Epidermal melanocyte (primary cell): ENCODE data around the gene ZNF22.
"Not testable (repeated sequence)": the region's sequence is repeated elsewhere in the genome, so short reads cannot be mapped to it uniquely, and the experiment has no call there.

Experiments
- DNase-seq: peaks from one replicate; pipeline ENCODE4 v3.0.0; 2011; ENCODE audit warnings: low spot score; ENCODE audit not compliant: insufficient read length

Gene ZNF22

DNA sequence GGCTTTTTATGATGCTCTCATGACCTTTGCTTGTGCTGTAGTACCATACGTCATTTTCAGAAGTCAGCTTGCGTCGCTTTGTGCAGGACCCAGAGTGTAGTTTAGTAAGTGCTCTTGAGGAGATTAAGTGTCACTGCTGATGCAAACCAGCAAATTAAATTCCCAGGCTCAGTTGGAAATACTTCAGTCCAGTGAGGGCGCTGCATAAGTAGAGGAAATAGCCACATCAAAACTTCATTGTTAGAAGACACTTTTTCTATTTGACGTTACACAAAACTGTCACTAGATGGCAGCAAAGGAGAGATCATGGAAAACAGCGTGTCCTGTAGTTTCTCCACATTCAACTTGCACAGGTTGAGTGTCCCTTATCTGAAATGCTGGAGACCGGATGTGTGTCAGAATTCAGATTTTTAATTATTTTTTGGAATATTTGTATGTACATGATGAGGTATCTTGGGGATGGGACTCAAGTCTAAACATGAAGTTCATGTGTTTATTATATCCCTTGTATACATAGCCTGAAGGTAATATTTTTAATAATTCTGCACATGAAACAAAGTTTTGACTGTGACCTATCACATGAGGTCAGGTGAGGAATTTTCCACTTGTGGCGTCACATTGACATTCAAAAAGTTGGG, 7.9 kb downstream of the ZNF22 start:
- DNase-seq: peak; percentile 79

DNA sequence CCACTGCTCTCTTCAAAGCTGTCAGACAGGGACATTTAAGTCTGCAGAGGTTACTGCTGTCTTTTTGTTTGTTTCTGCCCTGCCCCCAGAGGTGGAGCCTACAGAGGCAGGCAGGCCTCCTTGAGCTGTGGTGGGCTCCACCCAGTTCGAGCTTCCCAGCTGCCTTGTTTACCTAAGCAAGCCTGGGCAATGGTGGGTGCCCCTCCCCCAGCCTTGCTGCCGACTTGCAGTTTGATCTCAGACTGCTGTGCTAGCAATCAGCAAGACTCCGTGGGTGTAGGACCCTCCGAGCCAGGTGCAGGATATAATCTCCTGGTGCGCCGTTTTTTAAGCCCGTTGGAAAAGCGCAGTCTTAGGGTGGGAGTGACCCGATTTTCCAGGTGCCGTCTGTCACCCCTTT, 13.8 kb downstream of the ZNF22 start:
- not testable (repeated sequence) for DNase-seq

DNA sequence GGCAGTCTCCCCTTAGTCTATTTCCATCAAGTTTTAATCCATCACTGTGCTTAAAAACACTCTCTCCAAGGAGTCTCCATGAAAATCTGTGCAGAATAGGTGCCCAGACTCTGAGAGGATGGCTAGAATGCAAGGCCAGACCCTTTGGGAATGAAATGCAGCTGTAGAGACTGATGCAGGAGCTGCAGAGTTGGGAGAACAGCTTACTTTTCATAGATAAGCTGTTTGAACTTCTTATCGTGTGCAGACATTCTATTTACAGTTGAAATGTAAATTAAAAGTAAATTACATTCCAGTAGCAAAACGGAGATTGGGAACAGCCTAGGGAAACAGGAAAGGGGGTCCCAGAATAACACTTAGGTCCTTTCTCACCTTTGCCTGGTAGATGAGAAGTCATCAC, 14.9 kb downstream of the ZNF22 start:
- DNase-seq: no peak

DNA sequence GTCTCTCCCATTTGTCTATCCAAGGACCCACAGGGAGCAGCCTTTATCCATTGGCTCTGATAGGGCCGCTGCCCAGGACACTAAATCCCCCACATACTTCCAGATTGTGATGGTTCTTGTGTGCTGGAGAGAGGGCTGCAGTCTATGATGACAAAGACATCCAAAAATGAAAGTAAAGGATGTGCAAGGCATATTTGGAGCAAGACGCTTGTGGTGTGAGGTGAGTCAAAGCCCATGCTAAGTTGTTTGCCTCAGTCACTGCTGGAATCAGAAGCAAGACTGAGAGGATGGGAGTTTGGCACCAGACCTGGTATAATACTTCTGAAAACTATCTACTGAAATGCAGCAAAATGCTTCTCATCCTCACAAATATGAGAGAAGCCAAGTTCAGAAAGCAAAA, 22.7 kb downstream of the ZNF22 start:
- DNase-seq: no peak

DNA sequence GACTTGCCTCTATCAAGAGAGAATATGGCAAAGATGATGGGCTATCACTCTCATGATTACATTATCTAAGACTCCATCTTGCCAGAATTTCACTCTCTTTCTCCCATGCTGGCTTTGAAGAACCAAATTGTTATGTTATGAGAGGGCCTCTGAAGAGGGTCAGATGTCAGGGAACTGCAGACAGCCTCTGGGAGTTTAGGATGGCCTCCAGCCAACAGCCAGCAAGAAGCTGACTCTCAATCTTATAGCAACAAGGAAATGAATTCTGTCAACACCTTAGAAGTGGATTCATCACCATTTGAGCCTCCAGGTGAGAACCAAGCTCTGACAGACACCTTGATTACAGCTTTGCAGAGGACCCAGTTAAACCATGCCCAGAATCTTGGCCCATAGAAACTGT, 33.6 kb downstream of the ZNF22 start:
- no peak for DNase-seq

DNA sequence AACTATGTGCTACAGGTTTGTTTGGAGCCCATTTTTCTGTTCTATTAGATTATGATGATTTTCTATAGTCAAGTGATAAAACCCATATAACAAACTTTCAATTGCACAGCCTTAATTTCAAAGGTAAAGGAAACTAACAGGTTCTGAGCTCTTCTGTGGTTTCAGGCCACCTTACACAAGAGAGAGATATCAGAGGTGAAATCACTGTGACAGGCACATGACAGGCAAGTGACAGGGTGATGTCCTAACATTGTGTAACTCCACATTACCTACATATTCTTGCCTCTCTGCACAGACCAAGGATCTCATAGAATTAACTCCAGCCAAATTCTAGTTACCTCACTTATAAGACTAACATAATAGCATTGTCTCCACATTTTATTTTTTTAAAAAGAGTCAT, 35.0 kb downstream of the ZNF22 start:
- DNase-seq: no peak

DNA sequence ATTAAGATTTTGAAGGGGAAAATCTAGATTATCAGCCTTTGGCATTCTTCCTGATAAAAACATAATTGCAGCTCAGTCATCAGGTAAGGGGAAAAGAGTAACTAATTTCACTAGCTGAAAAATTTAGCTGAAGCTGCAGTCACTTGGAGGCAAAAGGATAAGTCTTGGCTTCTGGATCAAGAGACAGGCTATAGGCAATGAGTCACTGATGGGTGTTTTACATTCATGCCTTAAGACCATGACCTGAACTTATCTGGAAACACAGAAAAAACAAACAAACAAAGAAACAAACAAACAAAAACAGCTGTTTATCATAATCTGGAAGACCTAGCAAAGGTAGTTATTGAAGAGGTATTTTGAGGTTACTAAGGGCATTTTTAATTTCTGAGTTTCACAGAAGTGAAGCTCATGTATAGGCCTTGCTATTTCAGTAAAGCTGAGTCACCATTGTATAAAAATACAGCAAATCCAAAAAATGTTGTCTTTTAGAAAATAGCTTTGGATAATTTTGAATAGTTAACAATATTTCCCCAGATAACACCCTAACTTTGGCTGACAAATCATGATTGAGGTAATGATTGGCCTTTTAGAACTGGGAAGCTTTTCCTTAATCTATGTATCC, 40.3 kb downstream of the ZNF22 start:
- DNase-seq: no peak

DNA sequence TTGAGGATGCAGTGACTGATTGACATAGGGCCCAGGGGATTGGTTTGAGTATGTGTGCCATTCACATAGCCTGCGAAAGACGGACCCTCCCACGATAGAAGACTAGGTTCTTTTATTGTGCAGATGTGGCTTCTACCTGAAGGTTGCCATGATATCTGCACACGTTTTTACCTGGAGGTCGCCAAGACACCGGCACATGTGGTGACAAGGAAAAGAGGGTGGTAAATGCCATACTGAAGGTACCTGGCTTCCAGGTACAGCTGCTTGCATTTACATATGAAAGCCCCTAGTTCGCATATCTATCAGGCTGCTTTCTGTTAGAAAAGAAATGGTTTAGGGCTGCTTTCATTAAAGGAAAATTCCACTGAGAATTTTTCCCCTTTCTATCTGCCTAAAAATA, 43.6 kb downstream of the ZNF22 start:
- DNase-seq: no peak

DNA sequence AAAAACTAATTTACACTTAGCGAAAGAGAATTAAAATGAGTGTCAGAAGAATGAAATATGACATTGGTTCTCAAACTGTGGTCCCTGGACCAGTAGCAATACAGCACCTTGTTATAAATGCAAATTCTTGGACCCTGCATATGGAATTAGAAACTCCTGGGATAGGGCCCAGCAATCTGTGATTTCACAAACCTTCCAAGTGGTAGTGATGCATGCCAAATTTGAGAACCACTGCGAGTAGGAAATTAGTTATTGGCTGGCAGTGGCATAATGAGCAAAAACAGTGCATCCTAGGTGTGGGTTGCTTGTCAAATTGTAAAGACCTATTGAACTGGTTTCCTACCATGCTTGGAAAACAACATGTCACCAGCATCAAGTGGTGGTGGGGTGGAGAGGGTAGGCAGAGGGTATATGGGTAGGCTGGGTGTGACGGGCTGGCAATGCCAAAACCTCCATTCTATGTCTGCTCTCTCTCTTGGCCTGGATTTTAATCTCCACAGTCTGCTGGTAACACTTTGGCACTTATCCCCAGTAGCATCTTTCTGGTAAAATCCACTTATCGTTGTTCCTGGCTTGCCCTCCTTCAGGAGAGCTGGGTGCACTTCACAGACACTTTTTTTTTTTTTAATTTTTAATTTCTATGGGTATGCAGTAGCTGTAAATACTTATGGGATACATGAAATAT, 50.0 kb downstream of the ZNF22 start:
- no peak for DNase-seq

DNA sequence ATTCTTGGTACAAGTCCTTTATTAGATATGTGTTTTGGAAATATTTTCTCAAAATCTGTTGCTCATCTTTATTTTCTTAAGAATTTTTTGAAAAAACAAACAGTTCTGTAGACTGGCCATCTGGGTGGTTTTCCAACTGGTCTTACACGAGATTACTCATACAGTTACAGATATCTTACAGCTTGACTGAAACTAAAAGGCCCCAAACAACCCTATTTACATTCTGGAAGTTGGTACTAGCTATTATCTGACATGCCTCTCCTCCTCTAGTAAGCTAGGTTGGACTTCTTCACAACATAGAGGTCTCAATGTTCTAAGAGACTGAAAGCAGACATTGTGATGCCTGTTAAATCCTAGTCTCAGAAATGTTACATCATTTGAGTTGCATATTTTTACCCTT, 52.0 kb downstream of the ZNF22 start:
- no peak for DNase-seq

DNA sequence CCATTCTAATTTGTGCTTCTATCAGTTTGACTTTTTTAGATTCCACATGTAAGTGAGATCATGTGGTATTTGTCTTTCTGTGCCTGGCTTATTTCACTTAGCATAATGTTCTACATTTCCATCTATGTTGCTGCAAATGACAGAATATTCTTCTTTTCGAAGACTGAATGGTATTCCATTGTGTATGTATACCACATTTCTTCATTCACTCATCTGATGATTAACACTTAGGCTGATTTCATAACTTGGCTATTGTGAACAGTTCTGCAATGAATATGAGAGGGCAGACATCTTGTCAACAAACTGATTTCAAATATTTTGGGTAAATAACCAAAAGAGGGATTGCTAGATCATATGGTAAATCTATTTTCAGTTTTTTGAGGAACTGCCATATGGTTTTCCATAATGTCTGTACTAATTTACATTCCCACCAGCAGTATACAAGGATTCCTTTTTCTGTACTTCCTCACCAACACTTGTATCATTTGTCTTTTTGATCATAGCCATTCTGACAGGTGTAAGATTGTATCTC, 52.9 kb downstream of the ZNF22 start:
- DNase-seq: no peak
